GM12874 (cell line): ENCODE measurements around the gene TUB.

Source experiments
- CTCF ChIP-seq: IDR thresholded peaks from 2 replicates; pipeline ENCODE4 v1.5.1; 2011; ENCODE audit warnings: low read depth, mild to moderate bottlenecking, control low read depth, low read length, moderate library complexity; ENCODE audit not compliant: insufficient read depth

Gene TUB

GRCh38 chr11:8094656-8095055 is 13.6 kb downstream of the TUB start:
- TF ChIP-seq CTCF, result no peak

- TF ChIP-seq CTCF, result no peak
Observed at GRCh38 chr11:8095371-8095770, 14.4 kb downstream of the TUB start.

- TF ChIP-seq CTCF, result no peak
Observed at GRCh38 chr11:8095806-8096522, 15.0 kb downstream of the TUB start.

- no peak for TF ChIP-seq CTCF
Observed at GRCh38 chr11:8096575-8096974, 15.6 kb downstream of the TUB start.

GRCh38 chr11:8097062-8097461 is 16.1 kb downstream of the TUB start:
- TF ChIP-seq CTCF, result no peak

GRCh38 chr11:8097468-8097867 is 16.5 kb downstream of the TUB start:
- no peak for TF ChIP-seq CTCF

- TF ChIP-seq CTCF, result no peak
Observed at GRCh38 chr11:8097926-8098325, 16.9 kb downstream of the TUB start.

GRCh38 chr11:8098361-8098760 is 17.4 kb downstream of the TUB start:
- no peak for TF ChIP-seq CTCF
